ENCODE measurements around the gene CUEDC2. TPM values are rescaled to one million over a fixed set of nuclear protein-coding genes. Genes with fewer than 3 reads are reported as not detected.

Gene CUEDC2
- total RNA-seq, 4 donors from 2014 or later: 61.4 to 84.3 (median 67.5) TPM

- Histone ChIP-seq H3K9me3 (no peaks in the 10 kb centered on the region), H3K36me3 (peaks cover 0 to 47% of the 10 kb centered on the region in 2 donors), H3K27me3 (no peaks in the 10 kb centered on the region), H3K27ac (peak overlapping the region in 3 of 4 donors; percentile 93 to 98 (median 96)), H3K4me1 (peaks cover 0 to 81% (median 29%) of the 10 kb centered on the region in 3 donors), H3K4me3 (no peak overlapping the region)
- ATAC-seq: no peak
- 80 to 87% methylated on average over 3 to 9 of the region's 14 CpGs for WGBS, 2 donors (ENCODE audit: low coverage in 1 of 2)
- TF ChIP-seq, protein P1, sequence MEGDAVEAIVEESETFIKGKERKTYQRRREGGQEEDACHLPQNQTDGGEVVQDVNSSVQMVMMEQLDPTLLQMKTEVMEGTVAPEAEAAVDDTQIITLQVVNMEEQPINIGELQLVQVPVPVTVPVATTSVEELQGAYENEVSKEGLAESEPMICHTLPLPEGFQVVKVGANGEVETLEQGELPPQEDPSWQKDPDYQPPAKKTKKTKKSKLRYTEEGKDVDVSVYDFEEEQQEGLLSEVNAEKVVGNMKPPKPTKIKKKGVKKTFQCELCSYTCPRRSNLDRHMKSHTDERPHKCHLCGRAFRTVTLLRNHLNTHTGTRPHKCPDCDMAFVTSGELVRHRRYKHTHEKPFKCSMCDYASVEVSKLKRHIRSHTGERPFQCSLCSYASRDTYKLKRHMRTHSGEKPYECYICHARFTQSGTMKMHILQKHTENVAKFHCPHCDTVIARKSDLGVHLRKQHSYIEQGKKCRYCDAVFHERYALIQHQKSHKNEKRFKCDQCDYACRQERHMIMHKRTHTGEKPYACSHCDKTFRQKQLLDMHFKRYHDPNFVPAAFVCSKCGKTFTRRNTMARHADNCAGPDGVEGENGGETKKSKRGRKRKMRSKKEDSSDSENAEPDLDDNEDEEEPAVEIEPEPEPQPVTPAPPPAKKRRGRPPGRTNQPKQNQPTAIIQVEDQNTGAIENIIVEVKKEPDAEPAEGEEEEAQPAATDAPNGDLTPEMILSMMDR (IDR thresholded peaks at IDR 0.05): no peak
- TF ChIP-seq EP300 (IDR thresholded peaks at IDR 0.05) (no peak), POLR2AphosphoS5 (IDR thresholded peaks at IDR 0.05) (no peak), POLR2A (IDR thresholded peaks at IDR 0.05) (no peak)
Measured at GRCh38 chr10:102397222-102398171, 34.9 kb downstream of the CUEDC2 start.

DNA sequence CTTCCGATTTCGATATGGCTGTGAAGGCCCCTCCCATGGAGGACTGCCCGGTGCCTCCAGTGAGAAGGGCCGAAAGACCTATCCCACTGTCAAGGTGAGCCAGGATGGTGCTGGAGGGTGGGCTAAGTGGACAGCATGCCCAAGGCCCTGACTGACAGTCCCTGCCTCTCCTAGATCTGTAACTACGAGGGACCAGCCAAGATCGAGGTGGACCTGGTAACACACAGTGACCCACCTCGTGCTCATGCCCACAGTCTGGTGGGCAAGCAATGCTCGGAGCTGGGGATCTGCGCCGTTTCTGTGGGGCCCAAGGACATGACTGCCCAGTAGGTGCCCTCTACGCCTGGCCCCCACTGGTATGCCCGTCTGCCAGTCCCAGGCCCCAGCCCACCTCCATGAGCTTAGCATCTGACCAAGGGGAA, 35.6 kb downstream of the CUEDC2 start:
- Histone ChIP-seq H3K4me3 (peak overlapping the region in 1 of 2 donors; percentile 73), H3K36me3 (peaks cover 0 to 39% of the 10 kb centered on the region in 2 donors), H3K9me3 (no peaks in the 10 kb centered on the region), H3K27me3 (no peaks in the 10 kb centered on the region), H3K27ac (peak overlapping the region; percentile 86 to 98 (median 94)), H3K4me1 (peaks cover 0 to 73% (median 29%) of the 10 kb centered on the region in 3 donors)
- TF ChIP-seq POLR2AphosphoS5 (IDR thresholded peaks at IDR 0.05) (no peak), EP300 (IDR thresholded peaks at IDR 0.05) (no peak), POLR2A (IDR thresholded peaks at IDR 0.05) (no peak)
- TF ChIP-seq, protein P1 (IDR thresholded peaks at IDR 0.05): no peak
- no peak for ATAC-seq
- WGBS, 2 donors (ENCODE audit: low coverage in 1 of 2): 50% methylated on average over 6 of the region's 12 CpGs; no CpG with 5 or more reads in 1 of the 2 donors

- ATAC-seq: no peak
- Histone ChIP-seq H3K4me1 (peaks cover 0 to 69% (median 29%) of the 10 kb centered on the region in 3 donors), H3K4me3 (peak overlapping the region; percentile 48 to 73), H3K27me3 (no peaks in the 10 kb centered on the region), H3K9me3 (no peaks in the 10 kb centered on the region), H3K27ac (peak overlapping the region; percentile 86 to 98 (median 94)), H3K36me3 (peaks cover 0 to 35% of the 10 kb centered on the region in 2 donors)
- 0 to 49% methylated on average over 1 to 2 of the region's 4 CpGs for WGBS, 2 donors (ENCODE audit: low coverage in 1 of 2)
- no peak for TF ChIP-seq EP300 (IDR thresholded peaks at IDR 0.05)
Measured at GRCh38 chr10:102396317-102396650, 36.1 kb downstream of the CUEDC2 start.

DNA sequence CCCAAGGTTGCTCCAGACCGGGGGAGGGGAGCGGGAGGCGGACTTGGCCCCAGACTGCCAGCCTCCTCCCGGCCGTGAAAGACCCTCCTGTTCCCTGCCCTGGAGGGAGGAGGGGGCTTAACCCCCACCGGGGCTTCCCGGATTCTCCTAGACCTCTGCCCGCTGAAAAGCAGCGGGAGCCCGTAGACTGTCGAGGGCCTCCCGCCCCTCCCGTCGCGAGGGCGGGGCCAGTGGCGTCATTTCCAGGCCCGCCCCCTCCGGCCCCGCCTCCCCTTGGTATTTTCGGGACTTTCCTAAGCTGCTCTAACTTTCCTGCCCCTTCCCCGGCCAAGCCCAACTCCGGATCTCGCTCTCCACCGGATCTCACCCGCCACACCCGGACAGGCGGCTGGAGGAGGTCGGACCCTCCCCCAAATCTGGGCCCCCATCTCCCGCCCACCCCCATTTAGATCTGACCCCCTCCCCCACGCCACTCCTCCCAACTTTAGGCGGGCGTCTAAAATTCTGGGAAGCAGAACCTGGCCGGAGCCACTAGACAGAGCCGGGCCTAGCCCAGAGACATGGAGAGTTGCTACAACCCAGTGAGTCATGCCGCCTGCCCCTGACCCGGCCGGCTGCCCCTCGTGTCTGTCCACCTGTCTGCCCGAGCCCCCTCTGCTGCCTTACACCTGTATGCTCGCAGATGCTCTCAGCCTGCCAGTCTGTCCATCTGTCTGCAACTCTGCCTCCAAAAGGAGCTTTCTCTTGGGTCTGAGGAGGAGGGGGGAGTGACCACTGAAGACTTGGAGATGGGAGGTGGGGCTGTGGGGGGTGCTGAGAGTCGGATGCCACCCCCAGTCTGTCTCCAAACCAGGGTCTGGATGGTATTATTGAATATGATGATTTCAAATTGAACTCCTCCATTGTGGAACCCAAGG, 36.7 kb downstream of the CUEDC2 start, which contains the start of gene NFKB2:
Gene NFKB2 (plus strand): TSS at position 306 of the 917 bp plus-strand sequence. CDS start 255 bp downstream, at position 561.
- Histone ChIP-seq H3K4me1 (peaks cover 0 to 68% (median 29%) of the 10 kb centered on the region in 3 donors), H3K4me3 (peak within 1 kb of the TSS; percentile 48 to 73), H3K9me3 (no peaks in the 10 kb centered on the region), H3K36me3 (peaks cover 0 to 28% of the 10 kb centered on the region in 2 donors), H3K27ac (peak within 1 kb of the TSS; percentile 86 to 98 (median 94)), H3K27me3 (no peaks in the 10 kb centered on the region)
- peak; percentile 72 for ATAC-seq
- 0 to 6% methylated on average over 1 to 6 of the region's 42 CpGs for WGBS, 2 donors (ENCODE audit: low coverage in 1 of 2)
- TF ChIP-seq POLR2AphosphoS5 (IDR thresholded peaks at IDR 0.05): peak; percentile 85
- TF ChIP-seq, protein P1 (IDR thresholded peaks at IDR 0.05): peak in 2 of 4 experiments; percentile 1 to 11
- peak; percentile 49 to 59 for TF ChIP-seq POLR2A (IDR thresholded peaks at IDR 0.05)
- TF ChIP-seq EP300 (IDR thresholded peaks at IDR 0.05): no peak

Data from gastroesophageal sphincter (tissue), 4 donors.